ENCODE measurements around the gene RNF220. TPM values are rescaled to one million over a fixed set of nuclear protein-coding genes. Genes with fewer than 3 reads are reported as not detected.

Gene RNF220
- polyA plus RNA-seq, 1 donor (not counting 4 experiments of a cell fraction or from before 2014, with no cell fraction given), result 42.7 TPM

DNA sequence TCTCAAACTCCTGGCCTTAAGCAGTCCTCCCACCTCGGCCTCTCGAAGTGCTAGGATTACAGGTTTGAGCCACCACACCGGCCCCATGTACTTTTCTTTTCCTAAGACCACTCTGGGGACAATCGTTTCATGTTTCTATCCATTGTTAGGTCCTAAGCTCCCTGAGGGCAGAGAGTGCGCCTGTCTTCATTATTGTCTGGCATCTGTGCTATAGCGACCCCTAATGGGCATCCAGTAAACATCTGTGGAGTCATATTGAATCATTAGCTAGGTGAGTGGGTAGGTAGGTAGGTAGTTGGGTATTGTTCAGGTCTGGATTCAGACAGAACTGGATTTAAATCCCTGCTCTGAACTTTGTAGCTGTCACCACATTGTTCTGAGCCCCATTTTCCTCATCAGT is 203.1 kb downstream of the RNF220 start:
- Histone ChIP-seq H3K4me2 (ENCODE audit: control insufficient read depth, extremely low read depth, insufficient read depth, low read depth, low read length) (no peak overlapping the region), H3K4me1 (ENCODE audit: control insufficient read depth, extremely low read depth, insufficient read depth, low read length) (peaks cover 3% of the 10 kb centered on the region), H3K9ac (ENCODE audit: control insufficient read depth, extremely low read depth, insufficient read depth, low read length) (no peak overlapping the region), H3K36me3 (ENCODE audit: control insufficient read depth in 2 of 2, extremely low read depth in 1 of 2, insufficient read depth in 2 of 2, low read length in 2 of 2) (no peaks in the 10 kb centered on the region), H3K79me2 (ENCODE audit: control insufficient read depth, insufficient read depth, low read length) (no peaks in the 10 kb centered on the region), H3K9me1 (ENCODE audit: control insufficient read depth, extremely low read depth, insufficient read depth, low read length) (no peaks in the 10 kb centered on the region), H3K9me3 (ENCODE audit: control insufficient read depth, low read depth, low read length) (no peaks in the 10 kb centered on the region), H4K20me1 (ENCODE audit: control insufficient read depth, extremely low read depth, insufficient read depth, low read length) (no peaks in the 10 kb centered on the region), H3K27ac (ENCODE audit: control insufficient read depth, insufficient read depth, low read length) (no peak overlapping the region), H2AFZ (ENCODE audit: control insufficient read depth, low read length) (no peak overlapping the region), H3K4me3 (ENCODE audit: control insufficient read depth in 2 of 3, extremely low read depth in 1 of 3, insufficient read depth in 2 of 3, low read depth in 1 of 3, low read length in 3 of 3) (no peak overlapping the region), H3K27me3 (ENCODE audit: control insufficient read depth, extremely low read depth, insufficient read depth, low read length) (peaks cover 7% of the 10 kb centered on the region)
- peak in 2 of 3 experiments; percentile 35 to 39 for TF ChIP-seq CTCF (optimal IDR thresholded peaks at IDR 0.05 in 1 of 3, IDR thresholded peaks at IDR 0.05 in 1 of 3, conservative IDR thresholded peaks at IDR 0.05 in 1 of 3; ENCODE audit: extremely low read depth in 1 of 3, insufficient read depth in 2 of 3, low read length in 3 of 3)
- TF ChIP-seq EZH2 (IDR thresholded peaks at IDR 0.05; ENCODE audit: low read length), result no peak
- FAIRE-seq (no peak), DNase-seq (ENCODE audit: low read depth, low spot score) (no peak)
- dilution Hi-C loops (cut with MboI; ENCODE audit: extremely low pct_ligation_motif_present, low sequenced_read_pairs), result no loop called here

DNA sequence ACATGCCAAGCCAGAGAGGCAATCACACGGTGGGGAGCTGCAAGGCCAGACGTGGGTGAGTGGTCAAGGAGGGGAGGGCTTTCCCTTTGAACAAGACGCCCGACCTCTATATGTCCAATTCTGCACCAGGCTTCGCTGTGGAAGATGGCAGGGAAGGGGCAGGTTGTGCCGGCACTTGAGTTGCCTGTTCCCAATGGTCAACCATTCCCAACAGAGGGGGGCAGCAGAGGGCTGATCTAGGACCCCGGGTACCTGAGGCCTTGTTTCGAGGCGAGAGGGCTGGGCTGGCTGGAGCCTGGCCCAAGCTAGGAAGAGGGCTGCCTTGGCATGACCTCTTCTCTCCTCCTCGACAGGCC is 204.3 kb downstream of the RNF220 start:
- Histone ChIP-seq H3K4me3 (ENCODE audit: control insufficient read depth in 2 of 3, extremely low read depth in 1 of 3, insufficient read depth in 2 of 3, low read depth in 1 of 3, low read length in 3 of 3) (no peak overlapping the region), H3K4me1 (ENCODE audit: control insufficient read depth, extremely low read depth, insufficient read depth, low read length) (peaks cover 3% of the 10 kb centered on the region), H3K9ac (ENCODE audit: control insufficient read depth, extremely low read depth, insufficient read depth, low read length) (no peak overlapping the region), H3K79me2 (ENCODE audit: control insufficient read depth, insufficient read depth, low read length) (no peaks in the 10 kb centered on the region), H3K27me3 (ENCODE audit: control insufficient read depth, extremely low read depth, insufficient read depth, low read length) (no peaks in the 10 kb centered on the region), H4K20me1 (ENCODE audit: control insufficient read depth, extremely low read depth, insufficient read depth, low read length) (no peaks in the 10 kb centered on the region), H3K36me3 (ENCODE audit: control insufficient read depth in 2 of 2, extremely low read depth in 1 of 2, insufficient read depth in 2 of 2, low read length in 2 of 2) (no peaks in the 10 kb centered on the region), H3K9me1 (ENCODE audit: control insufficient read depth, extremely low read depth, insufficient read depth, low read length) (no peaks in the 10 kb centered on the region), H2AFZ (ENCODE audit: control insufficient read depth, low read length) (no peak overlapping the region), H3K4me2 (ENCODE audit: control insufficient read depth, extremely low read depth, insufficient read depth, low read depth, low read length) (no peak overlapping the region), H3K27ac (ENCODE audit: control insufficient read depth, insufficient read depth, low read length) (no peak overlapping the region), H3K9me3 (ENCODE audit: control insufficient read depth, low read depth, low read length) (no peaks in the 10 kb centered on the region)
- DNase-seq (ENCODE audit: low read depth, low spot score) (no peak), FAIRE-seq (no peak)
- dilution Hi-C loops (cut with MboI; ENCODE audit: extremely low pct_ligation_motif_present, low sequenced_read_pairs), result no loop called here
- TF ChIP-seq EZH2 (IDR thresholded peaks at IDR 0.05; ENCODE audit: low read length) (no peak), CTCF (optimal IDR thresholded peaks at IDR 0.05 in 1 of 3, IDR thresholded peaks at IDR 0.05 in 1 of 3, conservative IDR thresholded peaks at IDR 0.05 in 1 of 3; ENCODE audit: extremely low read depth in 1 of 3, insufficient read depth in 2 of 3, low read length in 3 of 3) (peak; percentile 37 to 80 (median 55))
